Right renal cortex interstitium (tissue), 3 donors: ENCODE measurements around the gene CEP152. TPM values are rescaled to one million over a fixed set of nuclear protein-coding genes. Genes with fewer than 3 reads are reported as not detected.

Experiments used
- DNase-seq, 3 donors: peaks; one replicate each; pipeline ENCODE4 v3.0.0-alpha.2; 2013; ENCODE audit warnings: low read depth in 3 of 3, low spot score in 2 of 3
- polyA plus RNA-seq, 3 donors: library from polyadenylated mRNA; unstranded; fragments of 120-200 nt; gene quantifications; one replicate each; pipeline ENCODE4 v1.2.1, GENCODE V29; 2013; ENCODE audit not compliant: insufficient read length in 3 of 3

The CEP152 gene
- polyA plus RNA-seq, 3 donors, result 5.8 to 7.1 (median 6.5) TPM

DNA sequence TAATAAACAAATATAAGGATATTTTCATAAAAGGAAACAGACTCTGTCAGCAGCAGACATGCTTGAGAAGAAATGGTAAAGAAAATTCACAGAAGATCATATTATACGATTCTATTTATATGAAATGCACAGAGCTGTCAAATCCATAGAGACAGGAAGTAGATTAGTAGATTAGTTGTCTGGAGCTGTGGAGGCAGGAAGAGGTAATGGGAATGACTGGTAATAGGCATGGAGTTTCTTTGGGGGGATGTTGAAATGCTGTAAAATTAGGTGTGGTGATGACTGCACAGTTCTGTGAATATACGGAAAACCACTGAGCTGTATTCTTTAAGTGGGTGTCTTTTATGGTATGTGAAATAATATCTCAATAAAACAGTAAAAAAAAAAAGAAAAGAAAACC is 35.3 kb downstream of the CEP152 start:
- DNase-seq, result no peak

DNA sequence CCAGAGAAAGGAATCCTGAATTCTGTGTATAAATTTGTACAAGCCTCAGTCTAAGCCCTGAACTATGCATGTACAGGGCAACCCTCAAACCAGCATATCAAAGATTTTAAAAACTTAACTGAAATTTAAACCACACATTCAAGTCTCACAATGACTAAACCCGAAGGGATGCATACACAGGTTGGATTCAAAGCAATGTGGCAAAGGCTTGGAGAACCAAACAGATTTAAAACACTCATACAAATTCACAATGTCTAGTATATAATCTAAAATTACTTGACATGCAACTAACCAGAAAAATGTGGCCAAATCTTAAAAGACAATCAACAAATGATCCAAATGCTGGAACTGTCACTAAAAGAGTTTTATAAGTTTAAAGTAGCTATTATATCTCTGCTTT is 36.4 kb downstream of the CEP152 start:
- DNase-seq, result no peak

DNA sequence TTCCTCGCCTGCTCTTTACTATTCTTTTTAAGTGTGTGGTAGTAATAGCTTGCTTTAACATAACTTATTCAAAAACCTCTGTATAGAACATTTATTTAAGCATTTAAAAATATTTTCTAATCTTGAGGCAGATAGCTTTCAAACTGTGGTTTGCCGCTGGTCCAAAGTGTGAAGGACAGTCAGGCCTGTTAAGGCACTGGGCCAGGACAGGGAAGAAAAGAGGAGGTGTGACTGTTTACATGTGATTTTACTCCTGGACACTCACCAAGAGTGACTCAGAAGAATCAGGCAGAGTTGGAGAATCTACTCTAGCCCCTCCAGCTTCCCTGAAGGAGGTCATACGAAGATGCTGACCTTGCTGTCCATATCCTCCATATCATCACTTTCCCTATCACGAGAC is 44.7 kb downstream of the CEP152 start:
- no peak for DNase-seq

DNA sequence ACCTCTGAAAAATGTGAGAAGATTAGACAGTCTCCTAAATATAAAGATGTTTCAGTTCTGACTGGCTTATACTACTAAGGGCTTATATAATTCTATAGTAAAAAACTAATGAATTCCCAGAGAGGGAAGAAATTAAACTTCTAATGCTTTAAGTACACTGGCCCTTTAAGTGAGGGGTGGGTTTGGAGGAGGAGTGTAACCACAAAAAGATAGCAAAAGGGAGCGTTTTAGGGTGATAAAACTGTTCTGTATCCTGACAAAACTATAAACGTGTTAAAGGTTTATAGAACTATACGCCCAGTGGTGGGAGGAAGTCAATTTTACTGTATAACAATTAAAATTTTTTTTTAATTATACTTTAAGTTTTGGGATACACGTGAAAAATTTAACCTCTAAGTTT is 45.8 kb downstream of the CEP152 start:
- no peak for DNase-seq

DNA sequence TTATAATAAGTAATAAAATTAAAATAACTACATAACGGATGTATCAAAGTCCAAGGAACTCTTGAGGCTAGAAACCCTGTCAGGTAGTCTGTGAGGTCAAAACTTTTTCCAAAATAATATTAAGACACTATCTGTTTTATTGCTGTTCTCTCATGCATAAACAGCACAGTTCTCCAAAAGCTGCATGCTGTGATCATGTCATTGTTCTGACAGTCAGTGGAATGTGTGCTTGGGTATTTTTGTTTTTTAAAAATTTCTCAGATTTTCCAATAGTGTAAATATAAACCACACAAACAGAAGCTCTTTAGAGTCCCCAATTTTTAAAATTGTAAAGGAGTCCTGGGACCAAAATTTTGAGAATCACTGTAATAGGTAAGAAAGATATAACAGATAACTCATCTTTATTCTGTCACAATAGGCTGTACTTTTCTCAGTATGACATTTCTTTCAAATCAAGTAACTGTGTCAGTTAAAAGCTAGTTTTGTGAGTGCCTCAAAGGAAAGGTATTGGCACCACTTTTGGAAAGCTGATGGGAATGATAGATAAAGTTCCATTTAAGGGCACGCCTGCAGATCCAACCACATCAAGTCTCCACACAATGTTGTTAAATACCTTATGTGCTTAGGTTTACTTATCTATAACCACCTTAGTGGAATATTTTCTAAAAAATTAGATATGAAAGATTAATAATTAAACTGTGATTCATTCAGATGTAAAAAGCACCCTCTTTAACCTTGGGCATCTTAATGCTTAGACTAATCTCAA is 49.3 kb downstream of the CEP152 start:
- DNase-seq, result no peak

DNA sequence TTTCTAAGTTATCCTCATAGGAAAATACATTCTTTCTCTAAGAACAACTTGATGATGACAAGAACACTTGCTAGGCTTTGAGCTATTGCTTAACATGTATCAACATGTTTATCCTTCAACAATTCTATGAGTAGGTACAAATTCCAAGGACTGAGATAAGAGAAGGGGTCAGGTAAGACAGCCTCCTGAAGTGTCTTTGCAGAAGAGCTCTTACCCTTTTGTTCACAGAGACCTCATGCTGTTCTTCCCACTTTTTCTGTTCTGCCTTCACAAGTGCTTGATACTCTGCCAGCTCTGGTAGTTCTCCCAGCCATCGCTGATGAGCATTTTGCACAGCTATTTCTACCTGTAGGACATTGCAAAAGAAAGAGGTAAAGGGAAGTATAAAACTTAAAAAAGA is 50.9 kb downstream of the CEP152 start:
- DNase-seq, result no peak

DNA sequence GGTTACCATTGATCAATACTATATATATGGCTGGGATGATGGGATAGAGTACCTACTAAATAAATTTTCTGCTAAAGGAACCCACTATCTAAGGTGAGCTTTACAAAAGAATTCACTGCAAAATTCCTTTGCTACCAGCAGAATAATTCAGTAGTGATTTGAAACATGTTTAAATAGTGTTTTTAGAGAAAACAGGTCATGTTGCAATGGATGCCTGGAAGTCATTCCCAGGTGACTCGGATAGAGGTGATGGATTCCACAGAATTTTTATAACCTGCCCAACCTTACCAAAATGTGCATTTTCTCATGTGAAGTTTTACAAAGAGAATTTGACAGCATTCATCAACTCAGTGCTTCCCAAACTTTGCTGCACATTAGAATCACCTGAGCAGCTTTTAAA is 53.2 kb downstream of the CEP152 start:
- DNase-seq, result no peak

DNA sequence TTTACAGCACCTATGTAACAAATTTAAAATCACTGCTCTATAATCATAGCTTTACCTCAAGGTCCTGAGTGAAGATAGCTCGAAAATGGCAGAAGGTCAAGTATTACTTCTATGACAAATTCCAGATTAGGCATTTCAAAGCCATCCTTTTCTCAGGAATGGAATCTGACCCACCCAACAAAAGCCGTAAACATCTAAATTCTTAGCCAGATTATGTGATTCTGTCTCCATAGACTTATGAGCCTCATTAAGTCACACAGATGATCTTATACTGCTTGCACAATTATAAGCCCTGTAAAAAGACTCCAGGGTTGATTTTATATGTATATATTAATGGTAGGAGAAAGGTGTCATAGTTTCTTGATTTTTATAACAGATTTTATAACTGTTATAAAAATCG is 56.9 kb downstream of the CEP152 start:
- no peak for DNase-seq

DNA sequence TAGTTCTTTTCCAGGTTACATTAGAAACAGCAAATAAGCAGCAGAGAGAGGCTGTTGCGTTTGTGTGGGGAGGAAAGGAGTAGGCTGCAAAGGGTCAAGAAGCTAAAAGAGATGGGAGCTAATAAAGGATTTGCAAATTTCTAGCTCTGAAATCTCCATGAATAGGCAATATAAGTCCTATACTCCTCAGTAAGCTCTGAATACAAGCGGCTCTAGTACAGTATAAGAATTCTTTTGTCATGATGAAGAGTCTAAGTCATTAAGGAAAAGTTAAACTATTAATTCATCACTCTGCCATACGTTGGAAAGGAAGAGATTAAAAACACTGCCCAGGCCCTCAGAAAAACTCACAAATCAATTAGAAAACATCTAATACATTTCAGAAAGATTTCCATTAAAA is 59.3 kb downstream of the CEP152 start:
- DNase-seq, result no peak

DNA sequence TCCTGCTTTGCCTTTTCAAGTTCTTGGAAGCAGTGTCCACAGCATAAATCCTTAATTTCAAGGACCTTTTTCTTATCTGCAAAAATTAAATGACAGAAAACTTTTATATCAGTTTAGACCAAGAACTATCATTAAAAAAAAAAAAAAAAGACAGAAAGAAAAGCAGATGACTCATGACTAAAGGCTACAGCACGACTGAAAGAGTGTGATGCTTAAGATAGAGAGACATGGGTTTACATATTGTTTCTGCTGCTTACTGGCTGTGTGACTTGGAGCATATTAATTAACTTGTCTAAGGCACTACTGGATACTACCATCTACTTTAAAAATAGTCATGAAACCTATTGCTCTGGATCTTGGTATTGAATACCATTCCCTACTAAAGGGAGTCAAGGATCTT is 62.3 kb downstream of the CEP152 start:
- DNase-seq, result no peak

DNA sequence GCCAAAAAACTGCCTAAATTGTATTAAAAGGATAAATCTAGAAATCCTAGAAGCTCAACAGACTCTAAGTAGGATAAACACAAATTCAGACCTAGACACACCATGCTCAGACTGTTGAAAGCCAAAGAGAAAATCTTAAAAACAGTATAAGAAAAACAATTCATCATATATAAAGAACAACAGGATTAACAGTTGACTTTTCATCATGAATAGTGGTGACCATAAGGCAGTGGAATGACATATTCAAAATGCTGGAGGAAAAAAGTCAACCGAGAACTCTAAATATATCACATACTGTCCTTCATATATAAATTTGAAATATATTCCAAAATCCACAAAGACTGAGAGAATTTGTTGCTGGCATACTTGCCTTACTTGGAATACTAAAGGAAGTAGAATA is 77.3 kb downstream of the CEP152 start:
- no peak for DNase-seq

DNA sequence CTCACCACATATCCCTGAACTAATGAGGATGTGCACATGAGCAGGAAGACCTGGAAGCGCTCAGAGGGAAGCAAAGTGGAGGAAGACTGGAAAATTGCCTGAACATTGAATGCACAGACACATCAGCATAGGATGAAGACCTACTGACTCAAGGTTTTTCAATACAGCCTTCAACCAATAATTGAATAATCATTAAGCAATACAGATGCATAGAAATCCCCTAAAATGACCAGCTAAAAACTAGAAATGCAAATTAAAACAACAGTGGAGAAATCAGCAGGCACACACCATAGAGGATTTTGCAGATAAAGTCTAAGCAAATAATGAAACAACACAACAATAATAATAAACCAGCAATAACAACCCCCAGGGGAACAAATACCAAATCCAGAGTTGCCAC is 80.4 kb downstream of the CEP152 start:
- no peak for DNase-seq

DNA sequence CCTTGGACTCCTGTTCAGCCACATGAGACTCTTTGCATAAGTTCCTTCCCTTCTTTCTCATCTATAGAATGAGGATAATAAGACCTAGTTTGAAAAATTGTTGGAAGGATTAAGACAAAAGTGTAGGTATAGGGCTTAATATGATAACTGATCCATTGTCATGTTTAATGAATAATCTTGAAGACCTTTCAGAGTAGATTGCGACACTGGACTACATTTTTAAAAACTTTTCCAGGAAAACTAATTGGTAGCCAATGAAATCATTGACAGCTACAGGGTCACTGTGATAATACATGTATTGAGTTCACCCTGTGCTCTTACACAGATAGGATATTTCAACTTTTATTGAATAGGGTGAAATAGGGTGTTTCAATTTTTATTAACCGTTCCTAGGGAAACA is 86.9 kb downstream of the CEP152 start:
- no peak for DNase-seq

DNA sequence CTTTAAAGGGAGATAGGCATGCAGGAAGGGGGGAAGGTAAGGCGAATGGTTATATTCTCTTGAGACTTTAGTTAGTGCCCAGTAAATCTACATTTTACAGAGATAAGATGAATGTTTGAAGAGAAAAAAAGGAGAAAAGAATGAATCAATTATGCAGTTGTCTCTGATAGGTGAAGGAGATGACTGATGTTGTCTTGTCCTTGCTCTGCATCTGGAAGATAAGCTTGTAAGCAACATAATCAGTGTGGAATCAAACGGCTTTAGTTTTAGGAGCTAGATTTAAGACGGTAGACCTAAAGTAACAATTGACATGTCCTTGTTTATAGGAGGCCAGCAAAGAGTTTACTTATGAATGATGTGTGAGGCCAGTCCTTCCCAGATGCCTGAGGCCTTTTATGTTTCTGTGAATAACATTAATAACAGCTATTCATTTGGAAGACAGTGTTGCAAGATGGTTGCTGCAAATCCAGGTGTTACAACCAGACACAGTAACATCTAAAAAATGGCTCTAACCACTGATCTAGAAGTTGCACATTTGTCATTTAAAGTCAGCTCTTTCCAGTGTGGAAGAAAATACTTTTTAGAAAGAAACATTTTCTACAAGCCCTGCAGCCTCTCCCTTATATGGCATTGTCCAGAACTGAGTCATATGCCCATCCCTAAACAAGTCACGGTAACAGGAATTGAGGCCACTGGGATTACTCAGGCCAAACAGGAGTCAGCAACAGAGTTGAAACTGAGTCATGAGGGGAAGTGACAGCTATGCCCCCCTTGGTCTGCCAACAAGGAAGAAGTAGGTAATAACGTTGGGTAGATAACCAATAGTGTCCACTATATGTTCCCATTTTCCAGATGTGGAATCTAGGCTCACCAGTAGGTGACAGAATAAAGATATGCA is 87.9 kb downstream of the CEP152 start:
- no peak for DNase-seq

DNA sequence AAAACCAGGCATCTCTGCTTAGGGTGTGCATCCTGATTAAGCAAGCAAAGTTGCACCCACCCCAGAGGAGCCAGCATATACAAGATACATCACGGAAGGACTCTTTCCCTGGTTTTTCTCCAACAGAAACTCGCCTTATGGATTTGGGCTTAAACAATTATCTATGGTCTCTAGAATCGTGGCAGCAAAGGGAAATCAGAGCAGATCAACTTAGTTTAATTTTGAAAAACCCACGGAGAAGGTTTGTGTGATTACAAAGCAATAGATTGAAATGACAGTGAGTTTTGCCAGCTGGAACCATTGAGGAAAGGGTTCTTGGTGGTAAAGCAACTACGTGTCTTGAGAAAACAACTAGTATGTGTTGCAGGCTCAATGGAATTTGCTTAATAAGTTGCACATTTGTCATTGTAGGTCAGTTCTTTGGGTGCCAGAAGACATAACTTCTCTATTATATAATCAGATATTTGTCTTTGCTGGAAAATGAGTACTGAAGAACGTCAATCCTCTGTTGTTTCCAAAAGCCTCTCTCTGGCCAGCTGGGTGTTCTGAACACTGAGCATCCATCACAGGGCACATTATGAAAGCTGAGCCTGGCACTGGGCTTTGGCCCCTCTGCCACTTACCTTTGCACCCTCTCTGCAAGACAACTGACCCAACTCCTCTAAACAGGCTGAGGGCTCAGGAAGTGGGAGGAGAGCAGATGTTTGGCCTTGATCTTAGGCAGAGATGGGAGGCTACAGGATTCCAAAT is 89.6 kb downstream of the CEP152 start:
- no peak for DNase-seq

DNA sequence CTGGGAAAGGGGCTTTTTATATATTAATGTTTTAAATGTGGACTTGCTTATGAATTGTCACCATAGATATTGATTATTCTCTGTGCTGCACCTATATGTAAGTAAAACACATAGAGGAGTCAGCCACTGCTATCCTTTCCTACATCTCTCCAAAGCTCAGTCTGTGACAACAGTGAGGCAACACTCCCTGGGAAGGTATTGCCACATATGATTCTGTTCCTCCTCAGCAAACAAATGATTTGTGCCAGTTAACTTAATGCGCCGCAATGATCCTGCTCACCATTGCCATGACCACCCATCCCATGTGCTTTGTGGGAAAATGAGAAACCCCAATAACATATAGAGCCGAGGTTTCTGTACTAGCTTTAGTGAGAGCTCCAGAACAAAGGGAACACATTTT is 90.2 kb downstream of the CEP152 start:
- no peak for DNase-seq

DNA sequence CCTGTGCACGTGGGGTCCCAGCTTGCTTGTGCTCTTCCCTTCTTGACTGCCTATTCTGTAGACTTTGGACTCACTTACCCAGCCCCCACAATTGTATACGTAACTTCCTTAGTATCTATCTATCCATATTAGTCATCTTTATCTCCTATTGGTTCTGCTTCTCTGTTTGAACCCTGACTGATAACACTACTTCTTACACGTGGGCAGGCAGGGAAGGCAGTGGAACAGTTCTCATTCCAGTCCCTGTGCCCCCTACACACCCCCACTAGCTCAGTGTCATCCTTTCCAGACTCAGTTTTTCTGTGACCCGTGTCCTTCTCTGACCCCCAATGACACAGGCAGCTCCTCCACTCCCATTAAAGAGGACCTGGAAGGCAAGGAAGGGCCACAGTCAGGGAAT is 91.2 kb downstream of the CEP152 start:
- DNase-seq, result no peak

DNA sequence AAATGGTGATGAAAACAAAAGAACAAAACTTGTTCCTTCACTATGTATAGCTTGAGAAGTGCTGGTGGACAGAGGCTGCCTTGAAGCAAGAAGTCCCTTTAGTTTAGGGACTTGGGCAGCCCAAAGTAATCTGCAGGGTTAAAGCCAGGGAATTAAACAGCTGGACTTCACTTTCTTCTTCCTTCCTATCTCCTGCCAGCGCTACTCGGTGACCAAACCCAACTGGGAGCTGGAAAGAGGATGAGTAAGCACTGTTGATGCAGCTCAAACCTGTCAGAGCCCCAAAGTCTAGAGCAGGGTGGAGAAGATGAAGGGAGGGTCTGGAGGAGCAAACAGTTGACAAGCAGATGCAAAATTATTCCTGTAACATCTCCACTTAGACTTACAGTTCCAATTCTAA is 92.2 kb downstream of the CEP152 start:
- DNase-seq, result no peak

DNA sequence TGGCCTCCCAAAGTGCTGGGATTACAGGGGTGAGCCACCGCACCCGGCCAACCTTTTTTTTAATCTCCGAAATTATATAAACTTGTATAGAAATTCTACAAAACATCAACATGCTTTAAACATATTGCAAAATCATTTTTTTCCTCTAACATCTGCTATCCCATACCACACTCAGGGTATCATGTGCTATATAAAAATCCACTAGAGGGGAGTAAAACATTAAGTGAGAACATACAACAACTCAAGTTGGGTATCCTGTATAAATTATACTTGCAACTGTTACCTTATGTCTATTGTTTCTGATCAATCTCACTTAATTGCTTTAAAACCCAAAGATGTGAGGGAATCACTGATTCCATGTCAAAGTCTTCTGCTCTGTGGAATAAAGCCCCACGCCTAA is 93.4 kb downstream of the CEP152 start:
- DNase-seq, result no peak

DNA sequence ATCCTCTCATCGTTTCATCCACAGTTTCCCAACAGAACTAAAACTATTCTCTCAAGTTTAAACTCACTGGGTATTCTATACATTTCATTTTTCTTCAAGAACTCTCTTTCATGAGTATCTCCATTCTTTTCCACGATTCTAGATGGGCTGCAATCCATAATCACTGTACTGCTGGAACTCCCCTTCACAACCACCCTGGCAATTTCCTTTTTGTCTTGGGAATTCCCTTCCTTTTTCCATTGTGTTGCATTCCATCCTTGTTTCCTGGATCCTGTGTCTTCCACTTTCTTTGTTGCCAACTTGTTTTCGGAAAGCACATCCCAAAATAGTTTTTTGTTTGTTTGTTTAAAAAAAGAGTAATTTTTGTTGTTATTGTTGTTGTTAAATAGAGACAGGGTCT is 98.3 kb downstream of the CEP152 start:
- DNase-seq, result no peak

DNA sequence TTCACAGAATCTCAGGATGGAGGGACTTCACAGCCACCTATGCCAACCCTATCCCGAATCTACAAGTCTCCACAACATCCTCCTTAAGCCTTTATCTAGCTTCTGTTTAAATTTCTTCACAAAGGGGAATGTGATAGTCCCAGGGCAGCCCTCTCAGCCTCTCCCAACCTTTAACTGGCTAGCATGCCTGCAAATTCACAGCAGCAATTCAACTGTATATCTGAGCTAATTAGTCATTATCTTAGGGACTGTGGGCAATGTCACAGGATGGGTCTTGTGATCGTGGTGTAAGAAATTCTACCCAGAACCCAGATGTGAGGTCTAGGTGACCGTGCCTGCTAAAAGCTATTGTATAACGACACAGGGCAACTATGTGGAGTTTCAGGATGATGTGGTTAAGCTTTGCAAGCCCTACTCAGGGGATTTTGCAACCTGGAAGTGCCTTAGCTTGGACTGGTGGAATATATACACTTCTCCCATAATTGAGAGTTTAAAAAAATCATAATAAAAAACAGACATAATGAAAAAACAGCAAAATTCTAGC is 99.8 kb downstream of the CEP152 start:
- DNase-seq, result no peak
